DOHH2 (cell line): ENCODE measurements around the gene SHANK3.

Experiments
- H3F3A ChIP-seq: fragments of 200-600 bp; sonication (generic), shearing (Covaris generic); 2 replicates; pipeline ENCODE4 v1.6.0; 2016; ENCODE audit warnings: antibody characterized with exemption, mild to moderate bottlenecking; ENCODE audit not compliant: control insufficient read depth, insufficient read depth
- H3K27ac ChIP-seq: fragments of 200-600 bp; sonication (generic); 2 replicates; pipeline ENCODE4 v1.5.1; 2014; ENCODE audit warnings: low read depth, mild to moderate bottlenecking, low read length, moderate library complexity
- H3K27me3 ChIP-seq: fragments of 200-600 bp; sonication (generic); 2 replicates; pipeline ENCODE4 v1.6.1; 2014; ENCODE audit warnings: mild to moderate bottlenecking, low read length, mixed read lengths; ENCODE audit not compliant: control insufficient read depth
- H3K36me3 ChIP-seq: fragments of 200-600 bp; sonication (generic); 2 replicates; pipeline ENCODE4 v1.6.1; 2014; ENCODE audit warnings: mild to moderate bottlenecking, low read length, moderate library complexity, mixed read lengths; ENCODE audit not compliant: control insufficient read depth
- H3K4me1 ChIP-seq: fragments of 200-600 bp; sonication (generic); 2 replicates; pipeline ENCODE4 v1.6.1; 2014; ENCODE audit warnings: mild to moderate bottlenecking, low read length, mixed read lengths; ENCODE audit not compliant: control insufficient read depth
- H3K4me2 ChIP-seq: fragments of 200-600 bp; sonication (generic); 2 replicates; pipeline ENCODE4 v1.6.0; 2014; ENCODE audit warnings: mild to moderate bottlenecking, low read length, moderate library complexity
- H3K4me3 ChIP-seq: fragments of 200-600 bp; sonication (generic); 2 replicates; pipeline ENCODE4 v1.5.1; 2014; ENCODE audit warnings: mild to moderate bottlenecking, low read length, mixed read lengths
- H3K79me2 ChIP-seq: fragments of 200-600 bp; sonication (generic); 2 replicates; pipeline ENCODE4 v1.6.1; 2014; ENCODE audit warnings: mild to moderate bottlenecking, low read length, mixed read lengths; ENCODE audit not compliant: control insufficient read depth
- H3K9me2 ChIP-seq: fragments of 200-600 bp; sonication (generic); replicated peaks from 2 replicates; pipeline ENCODE4 v1.6.1; 2014; ENCODE audit warnings: mild to moderate bottlenecking, low read length, mixed read lengths; ENCODE audit not compliant: control insufficient read depth
- H3K9me3 ChIP-seq: fragments of 200-600 bp; sonication (generic); 2 replicates; pipeline ENCODE4 v1.6.1; 2014; ENCODE audit warnings: antibody characterized with exemption, low read length, mixed read lengths; ENCODE audit not compliant: control insufficient read depth, insufficient read depth
- H4K20me1 ChIP-seq: fragments of 200-600 bp; sonication (generic); 2 replicates; pipeline ENCODE4 v1.6.0; 2014; ENCODE audit warnings: low read depth, mild to moderate bottlenecking, antibody characterized with exemption, low read length, moderate library complexity; ENCODE audit not compliant: control insufficient read depth, insufficient read depth
- EZH2phosphoT487 ChIP-seq: fragments of 200-600 bp; sonication (generic); IDR thresholded peaks from 2 replicates; pipeline ENCODE4 v1.6.1; 2017; ENCODE audit warnings: borderline replicate concordance, mild to moderate bottlenecking, antibody characterized with exemption, low read length, moderate library complexity, mixed read lengths
- TF ChIP-seq, protein P1 (sequence below): fragments of 200-600 bp; sonication (generic); IDR thresholded peaks from one replicate; pipeline ENCODE4 v1.5.1; 2014; ENCODE audit warnings: antibody characterized with exemption, mild to moderate bottlenecking, low read depth, low read length; ENCODE audit not compliant: poor library complexity, severe bottlenecking

Gene SHANK3

DNA sequence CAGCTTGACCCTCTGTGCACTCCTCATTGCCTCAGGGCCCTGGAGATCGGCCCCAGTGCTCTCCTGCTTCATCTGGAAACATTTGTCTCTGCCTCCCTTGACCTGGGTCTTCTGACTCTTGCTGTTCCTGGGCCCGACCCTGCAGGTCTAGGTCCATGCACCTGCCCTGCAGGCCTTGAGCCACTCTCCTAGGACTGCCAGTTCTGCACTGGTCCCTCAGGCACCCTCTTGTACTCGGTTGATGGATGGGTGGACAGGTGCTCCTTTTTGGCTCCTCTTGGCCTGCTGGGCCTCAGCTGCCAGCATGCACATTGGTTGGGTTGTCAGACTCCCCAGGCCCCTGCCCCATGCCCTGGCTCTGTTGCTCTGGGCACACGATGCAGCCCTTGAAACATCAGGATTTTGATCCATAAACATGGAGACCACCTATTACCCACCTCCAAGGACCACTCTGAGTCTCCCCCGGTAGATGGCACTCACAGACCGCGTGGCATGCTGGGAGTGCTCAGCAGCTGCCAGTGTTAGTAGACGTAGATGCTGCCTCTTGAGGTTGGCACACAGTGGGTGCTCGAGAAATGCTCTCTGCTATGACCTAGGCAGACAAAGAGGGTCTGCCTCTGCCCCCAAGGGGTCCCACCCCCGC is 45.2 kb downstream of the SHANK3 start:
- no peak overlapping the region for H3K27ac ChIP-seq
- H3K9me3 ChIP-seq, result no peaks in the 10 kb centered on the region
- no peaks in the 10 kb centered on the region for H3F3A ChIP-seq
- no peaks in the 10 kb centered on the region for H3K79me2 ChIP-seq
- H3K4me2 ChIP-seq, result no peak overlapping the region
- no peaks in the 10 kb centered on the region for H3K36me3 ChIP-seq
- H3K4me1 ChIP-seq, result no peaks in the 10 kb centered on the region
- no peak overlapping the region for H3K4me3 ChIP-seq
- no peaks in the 10 kb centered on the region for H3K9me2 ChIP-seq
- TF ChIP-seq, protein P1, sequence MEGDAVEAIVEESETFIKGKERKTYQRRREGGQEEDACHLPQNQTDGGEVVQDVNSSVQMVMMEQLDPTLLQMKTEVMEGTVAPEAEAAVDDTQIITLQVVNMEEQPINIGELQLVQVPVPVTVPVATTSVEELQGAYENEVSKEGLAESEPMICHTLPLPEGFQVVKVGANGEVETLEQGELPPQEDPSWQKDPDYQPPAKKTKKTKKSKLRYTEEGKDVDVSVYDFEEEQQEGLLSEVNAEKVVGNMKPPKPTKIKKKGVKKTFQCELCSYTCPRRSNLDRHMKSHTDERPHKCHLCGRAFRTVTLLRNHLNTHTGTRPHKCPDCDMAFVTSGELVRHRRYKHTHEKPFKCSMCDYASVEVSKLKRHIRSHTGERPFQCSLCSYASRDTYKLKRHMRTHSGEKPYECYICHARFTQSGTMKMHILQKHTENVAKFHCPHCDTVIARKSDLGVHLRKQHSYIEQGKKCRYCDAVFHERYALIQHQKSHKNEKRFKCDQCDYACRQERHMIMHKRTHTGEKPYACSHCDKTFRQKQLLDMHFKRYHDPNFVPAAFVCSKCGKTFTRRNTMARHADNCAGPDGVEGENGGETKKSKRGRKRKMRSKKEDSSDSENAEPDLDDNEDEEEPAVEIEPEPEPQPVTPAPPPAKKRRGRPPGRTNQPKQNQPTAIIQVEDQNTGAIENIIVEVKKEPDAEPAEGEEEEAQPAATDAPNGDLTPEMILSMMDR, result no peak
- no peak for TF ChIP-seq EZH2phosphoT487
- H3K27me3 ChIP-seq, result peaks cover 12% of the 10 kb centered on the region; the same call in 1 of the 2 replicates
- H4K20me1 ChIP-seq, result no peaks in the 10 kb centered on the region

DNA sequence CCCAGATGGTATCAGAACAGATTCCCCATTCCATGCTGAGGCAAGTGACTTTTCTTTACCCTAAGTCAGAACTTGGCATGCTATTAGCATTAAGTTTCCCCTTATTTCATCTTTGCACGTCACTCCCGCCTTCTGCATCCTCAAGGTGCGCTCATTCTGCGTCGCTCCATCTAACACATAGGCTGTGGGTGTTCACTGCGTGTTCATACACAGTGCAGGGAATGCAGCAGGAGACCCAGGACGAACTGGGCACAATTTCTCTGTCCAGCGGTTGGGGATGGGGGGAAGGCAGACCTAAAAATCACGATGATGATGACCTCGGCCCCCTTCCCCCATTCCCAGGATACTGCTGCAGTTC is 45.7 kb downstream of the SHANK3 start:
- TF ChIP-seq EZH2phosphoT487, result no peak
- TF ChIP-seq, protein P1, result no peak
- no peaks in the 10 kb centered on the region for H3K79me2 ChIP-seq
- H3F3A ChIP-seq, result no peaks in the 10 kb centered on the region
- H3K27ac ChIP-seq, result no peak overlapping the region
- H3K27me3 ChIP-seq, result peaks cover 12% of the 10 kb centered on the region; the same call in 1 of the 2 replicates
- H3K4me3 ChIP-seq, result no peak overlapping the region
- H3K36me3 ChIP-seq, result no peaks in the 10 kb centered on the region
- no peak overlapping the region for H3K4me2 ChIP-seq
- H3K9me3 ChIP-seq, result no peaks in the 10 kb centered on the region
- no peaks in the 10 kb centered on the region for H3K4me1 ChIP-seq
- no peaks in the 10 kb centered on the region for H3K9me2 ChIP-seq
- H4K20me1 ChIP-seq, result no peaks in the 10 kb centered on the region

DNA sequence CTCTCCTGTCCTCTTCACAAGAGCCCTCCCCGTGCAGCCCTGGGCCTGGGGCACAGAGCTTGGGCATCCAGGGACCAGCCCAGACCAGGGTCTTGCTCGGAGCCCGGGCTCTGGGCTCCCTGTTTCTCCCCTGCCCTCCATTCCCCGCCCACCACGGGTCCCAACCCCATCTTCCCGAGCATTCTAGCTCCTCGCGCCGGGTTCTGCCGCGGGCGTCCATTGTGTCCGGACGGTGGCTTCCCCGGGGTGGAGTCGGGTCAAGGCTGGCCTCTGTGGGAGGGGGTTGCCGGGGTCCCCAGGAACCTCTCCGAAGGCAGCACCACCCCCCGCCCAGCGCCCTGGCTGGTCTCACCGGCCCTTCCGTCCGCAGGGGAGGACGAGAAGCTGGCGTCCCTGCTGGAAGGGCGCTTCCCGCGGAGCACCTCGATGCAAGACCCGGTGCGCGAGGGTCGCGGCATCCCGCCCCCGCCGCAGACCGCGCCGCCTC is 47.2 kb downstream of the SHANK3 start:
- Histone ChIP-seq H3K4me2 (no peak overlapping the region), H3K79me2 (no peaks in the 10 kb centered on the region), H3K9me2 (no peaks in the 10 kb centered on the region), H3K9me3 (no peaks in the 10 kb centered on the region), H3K27me3 (peaks cover 12% of the 10 kb centered on the region; the same call in 1 of the 2 replicates), H3K36me3 (no peaks in the 10 kb centered on the region), H3K4me3 (no peak overlapping the region), H3F3A (no peaks in the 10 kb centered on the region), H4K20me1 (no peaks in the 10 kb centered on the region), H3K4me1 (peaks cover 9% of the 10 kb centered on the region), H3K27ac (no peak overlapping the region)
- TF ChIP-seq, protein P1, result no peak
